HG02610 (cell line): ENCODE measurements around the gene TMEM182.

Experiments used
- ATAC-seq: cut with Tn5 transposase; IDR thresholded peaks from one replicate; pipeline ENCODE4 v1.9.1; 2021; ENCODE audit warnings: mild to moderate bottlenecking, moderate library complexity; ENCODE audit not compliant: unreplicated experiment

The TMEM182 gene

DNA sequence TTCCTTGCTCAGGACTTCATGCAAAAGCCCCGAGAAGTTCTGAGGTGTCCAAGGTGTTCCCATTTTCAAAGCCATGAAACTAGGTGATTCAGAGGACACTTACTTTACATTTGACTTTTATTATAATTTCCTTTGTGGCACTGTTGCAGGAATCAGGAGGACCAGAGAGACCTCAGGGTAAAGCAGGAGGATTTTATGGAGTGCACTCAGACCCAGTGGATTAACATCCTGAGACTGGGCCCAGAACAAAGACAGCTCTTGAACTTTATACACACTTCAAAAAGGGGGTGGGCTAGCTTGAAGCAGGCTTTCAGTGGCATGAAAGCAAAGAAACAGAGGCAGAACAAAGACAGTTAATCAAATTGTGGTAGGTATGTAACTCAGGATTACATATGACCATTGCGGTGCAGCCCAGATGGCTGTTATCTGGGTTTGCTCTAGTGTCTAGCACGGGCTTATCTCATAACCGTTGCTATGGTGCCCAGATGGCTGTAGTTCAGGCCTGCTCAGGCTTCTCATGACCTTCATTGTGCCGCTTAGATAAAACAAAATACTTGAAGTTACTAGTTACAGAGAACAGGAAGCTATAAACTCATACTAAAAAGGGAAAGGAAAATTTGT is 39.4 kb downstream of the TMEM182 start:
- no peak for ATAC-seq

DNA sequence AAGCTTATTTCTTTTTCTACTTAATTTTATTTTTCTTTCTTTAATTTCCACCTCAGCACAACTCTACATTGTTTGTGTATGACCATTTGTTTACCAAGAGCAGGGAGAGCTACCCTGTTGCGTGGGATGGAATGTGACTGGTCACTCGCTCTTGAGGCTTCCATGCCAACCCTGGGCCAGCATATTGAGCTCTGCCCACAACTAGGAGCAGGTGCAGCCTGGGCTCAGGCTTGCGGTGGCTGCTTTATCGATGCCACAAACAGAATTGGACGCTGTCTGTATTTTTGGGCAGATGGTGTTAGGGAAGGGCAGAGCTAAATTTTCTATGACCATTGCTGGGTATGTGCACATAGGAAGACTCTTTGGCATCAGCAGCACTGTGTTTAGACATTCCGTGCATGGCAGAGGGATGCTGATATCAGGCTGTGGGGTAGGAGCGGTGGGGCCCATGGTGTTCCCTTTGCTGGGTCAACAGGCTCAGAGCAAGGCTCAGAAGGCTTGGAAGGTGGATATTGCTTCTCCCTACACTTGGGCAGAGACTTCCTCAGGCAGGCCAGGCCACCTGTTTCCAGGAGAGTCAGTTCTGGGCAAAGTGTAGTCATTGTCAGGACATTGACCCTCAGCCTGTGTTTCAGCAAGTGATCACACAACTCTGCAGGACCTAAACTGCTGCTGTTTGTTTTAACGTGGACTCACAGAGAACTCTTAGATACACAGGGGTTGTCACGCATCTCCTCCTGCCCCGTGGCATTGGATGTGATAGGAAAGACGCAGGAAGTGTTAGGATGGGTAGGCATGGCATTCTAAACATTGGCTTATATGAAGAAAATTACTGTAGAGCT is 40.2 kb downstream of the TMEM182 start:
- ATAC-seq, result no peak

DNA sequence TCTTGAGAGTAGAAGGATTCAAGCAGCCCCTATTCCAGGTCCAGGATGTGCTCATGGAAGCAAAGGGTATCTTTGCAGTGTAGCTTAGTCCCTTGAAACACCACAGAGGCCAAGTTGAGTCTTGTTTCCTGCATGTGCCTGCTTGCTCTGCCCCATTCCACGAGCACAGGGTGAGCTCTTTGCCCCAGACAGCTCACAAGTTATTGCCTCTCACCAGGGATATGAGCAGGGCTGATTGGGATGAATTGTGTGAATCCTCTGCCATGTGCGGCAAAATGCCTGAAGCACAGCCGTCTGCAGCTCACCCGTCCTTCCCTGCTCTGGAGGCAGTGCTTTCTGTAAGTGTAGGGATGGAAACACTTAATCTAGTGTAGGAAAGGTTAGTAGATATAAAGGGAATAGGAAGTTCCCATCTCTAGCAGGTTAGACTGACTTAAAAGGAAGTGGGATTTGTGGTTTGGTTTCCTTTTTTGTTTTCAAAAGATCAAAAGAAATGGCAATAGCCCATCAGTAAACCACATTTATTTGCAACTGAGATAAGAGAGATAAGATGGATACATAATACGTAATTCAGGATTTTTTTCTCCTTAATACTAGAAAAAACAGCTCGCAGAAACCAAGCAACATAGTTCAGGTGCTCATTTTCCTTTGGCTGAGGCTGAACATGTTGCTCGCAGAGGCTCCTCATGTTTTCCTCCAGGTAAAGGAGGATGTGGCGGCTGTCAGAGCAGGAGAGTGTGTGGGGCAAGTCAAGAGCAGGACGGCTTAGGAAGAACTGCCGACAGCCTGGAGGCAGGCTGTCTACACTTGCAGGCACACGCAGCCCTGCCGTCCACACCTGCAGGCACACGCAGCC is 41.4 kb downstream of the TMEM182 start:
- no peak for ATAC-seq

DNA sequence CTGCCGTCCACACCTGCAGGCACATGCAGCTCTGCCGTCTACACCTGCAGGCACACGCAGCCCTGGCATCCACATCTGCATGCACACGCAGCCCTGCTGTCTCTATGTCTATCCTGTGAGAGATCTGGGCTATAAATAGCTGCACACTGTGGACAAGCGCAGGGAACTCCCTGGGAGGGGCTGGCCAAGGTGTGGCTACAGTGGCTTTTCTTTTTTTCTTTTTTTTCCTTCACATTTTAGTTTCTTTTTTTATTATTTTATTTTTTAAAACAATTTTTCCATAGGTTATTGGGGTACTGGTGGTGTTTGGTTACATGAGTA is 42.0 kb downstream of the TMEM182 start:
- ATAC-seq, result no peak

DNA sequence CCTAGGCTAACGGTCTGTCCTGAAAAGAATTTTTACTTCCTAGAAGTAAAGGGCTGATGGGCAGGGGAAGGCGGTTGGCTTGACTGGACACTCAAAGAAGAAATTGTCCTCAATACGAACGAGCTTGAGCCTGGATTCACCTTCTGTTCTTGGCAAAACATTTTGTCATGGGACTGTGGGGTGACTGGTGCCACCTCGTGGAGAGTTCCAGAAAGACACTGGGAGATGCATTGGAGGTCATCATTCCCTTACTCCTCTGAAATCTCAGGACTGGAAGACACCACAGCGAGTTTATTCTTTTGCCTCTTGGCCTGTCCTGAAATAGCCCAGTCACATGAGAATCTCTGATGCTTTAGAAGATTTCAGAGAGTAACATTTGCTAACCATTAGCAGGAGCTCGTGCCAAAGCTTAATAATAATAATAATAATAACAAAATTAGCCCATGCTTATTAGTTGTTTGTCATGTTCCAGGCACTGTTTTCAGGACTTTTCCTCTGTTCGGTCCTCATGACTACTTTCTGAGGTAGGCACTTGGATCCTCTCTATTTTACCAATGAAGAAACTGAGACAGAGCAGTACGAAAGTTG is 44.5 kb downstream of the TMEM182 start:
- peak; percentile 80 for ATAC-seq

DNA sequence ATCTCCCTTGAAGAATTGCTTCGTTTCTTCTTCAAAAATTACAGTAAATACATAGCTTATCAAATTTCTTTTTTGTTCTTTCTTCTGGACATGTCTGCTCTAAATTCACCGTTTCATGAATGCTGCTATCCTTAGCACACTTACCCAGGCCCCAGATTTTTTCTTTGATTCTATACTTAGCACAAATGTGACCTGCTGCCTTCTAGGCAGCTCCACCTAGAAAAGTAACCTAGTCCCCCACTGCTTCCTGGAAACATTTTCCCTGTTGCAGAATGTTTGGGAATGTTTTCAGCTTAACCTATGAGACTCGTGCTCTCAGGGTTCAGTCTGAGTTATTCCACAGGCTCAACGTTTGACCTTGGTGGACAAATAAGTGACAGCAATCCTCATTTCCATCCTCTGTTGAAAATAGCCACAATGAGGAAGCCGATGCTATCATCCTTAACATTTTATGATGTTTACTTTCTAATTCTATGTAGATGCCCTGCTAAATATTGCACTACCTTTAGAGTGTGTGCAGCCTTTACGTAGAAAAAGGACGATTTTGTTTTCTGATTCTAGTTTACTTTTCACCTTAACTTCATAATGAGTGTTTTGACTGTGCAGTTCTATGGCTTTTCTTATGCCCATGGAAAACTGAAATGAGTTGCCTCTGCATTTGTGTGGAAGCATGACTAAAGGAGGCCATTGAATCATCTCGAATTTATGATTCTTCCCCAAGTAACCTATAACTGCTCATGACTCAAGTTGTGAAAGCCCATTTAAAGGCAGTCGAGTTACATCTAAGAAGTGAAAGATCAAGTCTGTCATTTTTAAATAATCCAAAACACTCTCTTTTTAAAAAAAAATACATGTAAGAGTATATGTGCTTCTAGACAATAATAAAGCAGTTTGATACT is 47.7 kb downstream of the TMEM182 start:
- ATAC-seq, result no peak

DNA sequence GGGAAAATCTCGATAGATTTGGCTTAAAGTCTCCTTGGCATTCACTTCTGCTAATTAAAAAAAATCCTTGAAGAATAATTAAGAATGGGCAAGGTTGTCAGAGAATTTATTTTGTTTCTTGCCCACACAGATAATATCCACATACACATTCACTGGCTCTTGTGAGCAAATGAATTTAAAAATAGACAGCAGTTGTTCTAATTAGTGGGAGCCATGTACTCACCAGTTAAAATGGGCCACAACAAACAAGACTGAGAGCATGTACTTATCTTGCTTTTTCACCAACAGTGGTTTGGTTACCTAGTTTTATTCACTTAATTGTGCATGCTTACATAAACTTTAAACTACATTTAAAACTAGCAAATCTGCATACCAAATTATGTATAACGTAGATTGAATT is 53.5 kb downstream of the TMEM182 start:
- ATAC-seq, result no peak

DNA sequence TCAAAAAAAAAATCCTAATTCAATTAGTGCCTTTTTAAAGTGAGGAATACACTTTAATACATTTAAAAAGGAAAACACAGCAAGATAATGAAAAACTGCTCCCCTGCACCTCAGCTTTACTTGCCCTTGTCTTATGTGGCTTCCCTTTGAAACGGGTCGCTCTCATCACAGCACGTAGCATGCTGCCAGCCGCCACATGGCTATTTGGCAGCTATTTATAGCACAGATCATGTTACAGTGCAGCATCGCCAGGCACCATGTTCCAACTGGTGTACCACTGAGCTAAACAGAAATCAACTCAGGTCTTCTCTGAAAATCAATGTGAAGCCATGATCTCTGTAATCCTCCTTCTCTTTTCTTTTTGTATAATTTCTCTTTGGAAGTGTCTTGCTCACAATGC is 65.1 kb downstream of the TMEM182 start:
- ATAC-seq, result no peak

DNA sequence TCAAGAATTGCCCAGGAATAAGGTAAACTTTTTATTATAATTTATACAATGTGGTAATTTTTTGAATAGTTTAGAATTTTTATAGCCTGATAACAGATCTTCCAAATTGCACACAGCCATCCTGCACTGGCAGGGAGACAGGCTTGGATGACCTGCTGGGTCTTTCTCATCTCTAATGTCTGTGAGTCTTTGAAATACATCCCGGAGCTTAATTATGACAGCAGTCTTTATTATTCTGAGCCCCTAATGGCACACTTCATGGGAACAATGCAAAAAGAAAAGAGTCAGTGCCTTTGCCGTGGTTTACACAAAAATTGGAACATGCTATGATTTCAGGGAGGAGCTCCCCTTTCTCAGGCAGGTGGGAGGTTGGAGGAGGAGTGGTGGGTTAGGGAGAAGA is 71.0 kb downstream of the TMEM182 start:
- ATAC-seq, result no peak

DNA sequence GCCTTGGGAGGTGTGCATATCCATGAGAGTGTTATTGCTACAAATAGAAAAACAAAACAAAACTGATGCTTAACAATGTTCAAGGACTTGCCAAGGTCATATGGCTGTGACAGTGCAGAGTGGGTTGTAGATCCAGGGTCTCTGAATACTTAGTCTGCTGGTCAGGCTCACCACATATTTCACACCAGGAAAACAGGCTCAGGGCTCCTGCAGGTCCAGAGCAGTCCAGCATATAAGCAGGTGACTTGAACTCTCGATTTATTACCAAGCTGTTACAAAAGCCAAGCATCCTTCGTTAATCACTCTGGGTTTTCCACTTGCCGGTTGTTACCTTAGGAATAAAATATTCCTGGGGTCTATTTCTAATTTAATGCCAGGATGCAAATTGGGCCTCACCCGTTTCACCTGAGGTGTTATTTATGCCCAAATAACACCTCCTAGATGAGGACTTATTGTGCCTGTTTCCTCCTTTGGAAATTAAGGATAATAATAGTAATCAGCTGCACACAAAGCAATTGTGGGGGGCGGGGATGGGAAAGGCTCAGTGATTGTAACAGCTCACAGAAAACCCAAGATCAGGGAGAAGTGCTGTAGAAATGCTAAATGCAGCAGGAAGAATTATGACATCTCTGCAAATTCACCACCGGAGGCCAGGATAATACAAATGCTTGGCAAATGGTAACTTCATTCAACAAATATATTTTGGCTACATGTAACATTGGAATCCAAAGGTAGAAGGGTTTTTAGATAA is 72.9 kb downstream of the TMEM182 start:
- ATAC-seq, result no peak

DNA sequence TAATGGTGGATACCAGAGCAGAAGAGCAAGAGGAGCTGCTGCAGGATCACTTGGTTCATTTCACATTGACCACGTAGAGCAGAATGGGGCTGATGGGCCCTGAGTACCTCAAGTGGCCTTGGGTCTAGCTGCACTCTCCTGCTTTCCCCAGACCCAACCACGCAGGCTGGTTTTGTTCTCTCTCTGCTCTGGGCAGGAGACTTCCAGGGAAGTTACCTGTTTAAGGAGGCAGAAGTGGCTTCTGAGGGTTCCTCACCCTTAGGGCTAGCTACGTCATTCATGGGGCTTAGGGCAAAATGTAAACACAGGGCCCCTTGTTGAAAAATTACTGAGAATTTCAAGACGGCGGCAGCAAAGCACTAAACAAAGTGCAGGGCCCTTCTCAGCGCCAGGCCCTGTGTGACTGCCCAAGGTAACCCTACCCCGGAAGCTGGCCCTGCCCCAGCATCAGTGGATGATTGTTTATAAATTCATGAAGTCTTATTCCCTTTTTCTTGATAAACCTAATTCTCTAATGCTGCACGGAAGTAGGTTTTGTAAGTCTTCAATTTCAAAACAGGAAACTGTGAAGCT is 75.9 kb downstream of the TMEM182 start:
- ATAC-seq, result no peak

DNA sequence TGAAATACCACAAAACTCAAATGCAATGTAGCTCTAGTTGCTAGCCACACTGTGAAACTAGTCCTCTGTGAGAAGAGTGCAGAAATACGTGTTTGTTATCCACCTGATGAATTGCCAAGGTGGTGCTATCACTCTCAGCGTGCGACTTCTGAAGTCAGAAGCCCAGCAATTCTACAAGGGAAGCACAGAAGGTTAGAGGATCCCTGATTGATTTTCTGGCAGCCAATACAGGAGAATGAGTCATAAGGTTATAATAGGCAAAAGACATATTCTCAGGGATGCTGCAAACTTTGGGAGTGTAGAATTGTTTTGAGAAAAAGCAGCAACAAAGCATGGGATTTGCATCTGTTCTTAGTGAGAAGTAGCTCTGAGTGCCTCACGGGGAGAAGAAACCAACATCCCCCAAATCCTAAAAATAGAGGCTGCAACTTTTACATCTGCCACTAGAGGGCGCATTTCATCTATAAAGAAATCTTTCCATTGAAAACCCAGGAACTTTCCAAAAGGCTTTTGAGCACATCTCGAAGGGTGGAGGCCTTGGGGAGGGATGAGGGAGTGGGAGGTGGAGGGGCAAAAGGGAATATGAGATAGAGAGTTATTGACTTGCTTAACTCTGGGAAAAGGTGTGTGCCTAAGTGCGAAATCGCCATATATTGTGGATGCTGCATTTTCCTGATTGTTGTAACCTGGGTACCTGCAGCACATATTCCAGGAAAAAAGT is 78.0 kb downstream of the TMEM182 start:
- no peak for ATAC-seq

DNA sequence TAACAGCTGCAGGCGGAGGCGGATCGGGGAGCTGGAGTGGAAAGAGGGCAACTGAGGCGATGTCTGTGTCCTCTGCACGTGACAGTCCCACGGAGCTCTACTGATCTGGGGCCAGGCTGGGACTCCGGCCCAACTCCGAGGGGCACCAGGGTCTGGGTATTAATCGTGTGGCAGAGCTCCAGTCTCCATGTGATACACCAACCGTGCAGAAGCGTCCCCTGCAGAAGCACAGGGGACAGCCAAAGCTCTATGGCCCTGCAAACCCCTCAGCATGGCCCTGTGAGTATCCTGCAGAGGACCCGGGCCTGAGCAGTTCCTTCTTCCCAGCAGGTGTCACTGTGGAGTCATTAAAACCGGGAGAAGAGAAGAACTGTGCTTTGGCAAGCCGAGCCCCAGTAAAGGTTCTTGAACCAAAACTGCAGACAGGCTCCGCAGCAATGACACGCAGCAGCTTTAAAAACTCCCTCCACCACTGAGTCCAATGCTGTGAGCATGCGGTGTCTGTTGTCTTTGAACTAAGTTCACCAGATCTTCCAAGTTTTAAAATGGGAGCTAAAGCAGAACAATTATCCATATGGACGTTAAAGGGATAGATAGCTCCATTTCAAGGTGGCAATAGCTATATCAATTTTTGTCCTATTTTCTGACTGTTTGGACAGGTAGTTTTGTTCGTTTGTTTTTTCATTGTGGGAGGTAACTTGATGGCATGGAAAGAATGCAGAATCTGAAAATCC is 79.4 kb downstream of the TMEM182 start:
- peak; percentile 81 for ATAC-seq

DNA sequence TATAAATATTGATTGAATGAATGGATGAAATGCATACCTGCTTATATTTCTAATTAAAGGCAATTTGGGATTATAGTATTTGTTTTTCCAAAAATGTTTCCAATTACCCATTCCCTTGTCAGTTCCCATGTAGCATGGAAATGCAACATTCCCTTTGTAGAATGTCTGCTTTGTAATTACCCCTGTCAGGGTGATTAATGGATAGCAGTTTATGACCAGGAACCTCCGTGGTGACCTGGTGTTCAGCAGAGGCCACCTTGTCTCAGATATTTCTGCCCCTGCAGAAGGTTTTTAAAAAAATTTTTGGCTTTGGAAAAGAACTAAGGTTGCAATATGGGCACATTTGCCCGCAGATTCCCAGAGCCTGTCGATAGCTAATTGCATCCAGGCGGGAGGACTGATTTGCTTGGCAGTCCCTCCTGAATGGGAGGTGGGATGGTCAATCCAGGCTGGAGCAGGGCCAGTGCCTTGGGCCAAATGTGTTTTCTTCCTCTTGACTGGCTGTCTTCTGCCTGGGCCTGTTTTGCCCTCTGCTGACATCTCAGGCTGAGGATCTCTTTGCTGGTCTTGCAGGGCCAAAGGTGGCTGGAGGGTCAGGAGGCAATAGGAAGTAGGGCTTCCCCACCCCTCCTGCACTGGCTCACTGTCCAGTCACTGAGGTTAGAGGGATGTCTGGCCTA is 82.1 kb downstream of the TMEM182 start:
- ATAC-seq, result no peak

DNA sequence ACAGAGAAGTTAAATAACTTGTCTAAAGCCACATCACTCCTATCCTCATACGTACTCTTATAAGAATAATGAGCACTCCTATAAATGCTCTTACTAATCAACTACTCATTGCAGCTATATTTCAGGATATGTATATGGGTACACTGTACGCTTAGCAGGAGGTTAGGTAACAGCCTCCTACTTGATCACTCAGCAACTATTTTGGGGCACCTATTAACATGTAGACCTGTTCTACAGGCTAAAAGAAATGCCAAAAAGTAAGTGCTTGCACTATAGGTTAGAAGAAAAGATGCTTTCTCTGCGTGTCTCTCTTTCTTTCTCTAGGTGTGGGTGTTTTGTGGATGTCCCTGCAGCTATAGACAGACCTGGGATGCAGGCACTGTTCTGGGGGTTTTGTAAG is 83.1 kb downstream of the TMEM182 start:
- ATAC-seq, result no peak

DNA sequence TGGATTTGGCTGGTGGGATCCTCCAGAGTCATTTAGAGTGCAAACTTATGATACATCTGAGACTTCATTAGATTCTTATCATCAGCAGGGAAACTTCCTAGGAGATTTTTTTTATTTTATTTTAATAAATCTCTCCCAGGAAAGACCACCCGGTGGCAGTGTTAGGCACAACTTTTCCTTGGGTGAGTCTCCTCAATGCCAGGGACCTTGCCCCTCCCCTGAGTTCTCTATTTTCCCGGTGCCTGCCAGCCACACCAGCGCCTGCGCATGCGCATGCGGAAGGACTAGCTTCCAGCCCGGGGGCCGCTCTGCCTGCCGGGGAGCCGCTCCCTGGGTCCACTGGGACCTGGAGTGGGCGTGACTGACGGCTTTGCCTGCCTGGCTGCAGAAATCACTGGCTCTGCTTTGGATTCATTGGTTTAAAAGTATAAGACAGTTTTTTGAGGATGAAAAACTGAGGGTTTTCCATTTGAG is 86.6 kb downstream of the TMEM182 start:
- no peak for ATAC-seq

DNA sequence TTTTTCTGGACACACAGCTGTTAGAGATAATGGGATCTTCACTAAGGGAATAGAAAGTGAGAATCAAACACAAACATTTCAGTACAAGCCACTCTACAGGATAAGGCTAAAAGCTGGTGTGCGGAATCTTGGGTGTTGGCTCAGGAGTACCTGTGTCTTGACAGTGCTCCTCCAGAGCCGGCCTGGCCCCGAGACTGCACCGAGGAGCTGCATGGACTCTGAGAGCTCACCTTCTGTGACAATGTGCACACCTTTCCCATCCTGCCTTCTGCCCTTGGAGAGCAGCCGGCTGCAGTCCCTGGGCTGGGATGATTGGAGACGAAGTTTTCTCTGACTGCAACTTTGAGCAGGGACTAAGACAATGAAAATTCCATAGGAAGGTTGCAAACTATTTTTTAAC is 89.1 kb downstream of the TMEM182 start:
- ATAC-seq, result no peak
